Measurements from ENCODE around the gene CHRNB2.

CHRNB2 gene

GRCh38 chr1:154572468-154573167 is 5.0 kb downstream of the CHRNB2 start:
- no peak for TF ChIP-seq Cebpa-rat (IDR thresholded peaks at IDR 0.05)
- H3K27me3 ChIP-seq, result peaks cover 9 to 19% (median 15%) of the 10 kb centered on the region in 11 experiments
- no peaks in the 10 kb centered on the region for H3K9me3 ChIP-seq (replicated peaks in 1 of 11)
- H4K20me1 ChIP-seq, result peaks cover 0 to 79% (median 30%) of the 10 kb centered on the region in 11 experiments; a peak in 20 of 22 replicates
- no peak overlapping the region for H3K4me3 ChIP-seq
- H3K9ac ChIP-seq, result no peak overlapping the region
- H3K4me1 ChIP-seq, result peaks cover 4 to 62% (median 56%) of the 10 kb centered on the region in 10 experiments; a peak in 18 of 20 replicates
- H3K36me3 ChIP-seq, result peaks cover 0 to 8% (median 0%) of the 10 kb centered on the region in 11 experiments; a peak in 8 of 22 replicates
- no peak overlapping the region for H3K27ac ChIP-seq
- H3K4me2 ChIP-seq, result peak overlapping the region in 7 of 11 experiments; percentile 9 to 83 (median 59); a peak in 11 of 22 replicates

- Histone ChIP-seq H3K27ac (no peak overlapping the region), H3K4me3 (no peak overlapping the region), H3K4me1 (peaks cover 1 to 62% (median 56%) of the 10 kb centered on the region in 10 experiments; a peak in 18 of 20 replicates), H3K27me3 (peaks cover 4 to 14% (median 10%) of the 10 kb centered on the region in 11 experiments), H3K36me3 (peaks cover under 1 to 13% (median 5%) of the 10 kb centered on the region in 11 experiments; a peak in 14 of 22 replicates), H3K9me3 (replicated peaks in 1 of 11) (no peaks in the 10 kb centered on the region), H3K4me2 (peak overlapping the region in 7 of 11 experiments; percentile 9 to 83 (median 59); a peak in 11 of 22 replicates), H3K9ac (no peak overlapping the region), H4K20me1 (peaks cover 0 to 79% (median 35%) of the 10 kb centered on the region in 11 experiments; a peak in 20 of 22 replicates)
- TF ChIP-seq Cebpa-rat (IDR thresholded peaks at IDR 0.05), result no peak
Observed at GRCh38 chr1:154573168-154573510, 5.6 kb downstream of the CHRNB2 start.

- Histone ChIP-seq H3K4me1 (peaks cover 0 to 74% (median 68%) of the 10 kb centered on the region in 10 experiments; a peak in 16 of 20 replicates), H3K9me3 (replicated peaks in 1 of 11) (no peaks in the 10 kb centered on the region), H3K4me2 (peak overlapping the region in 7 of 11 experiments; percentile 51 to 83 (median 64); a peak in 15 of 22 replicates), H4K20me1 (peaks cover 9 to 79% (median 48%) of the 10 kb centered on the region in 11 experiments; a peak in 21 of 22 replicates), H3K4me3 (no peak overlapping the region), H3K36me3 (peaks cover 16 to 29% (median 20%) of the 10 kb centered on the region in 11 experiments), H3K27ac (peak overlapping the region in 4 of 11 experiments; percentile 16 to 57 (median 39); a peak in 4 of 22 replicates), H3K27me3 (0 out of 22 replicates have a peak, but pooled peaks cover 0 to 1% (median 0%) of the 10 kb centered on the region in 11 experiments), H3K9ac (peak overlapping the region in 5 of 11 experiments; percentile 6 to 53 (median 21); a peak in 4 of 22 replicates)
- peak in 1 of 11 experiments; percentile 39; a peak in 1 of 22 replicates for TF ChIP-seq Cebpa-rat (IDR thresholded peaks at IDR 0.05)
Observed at GRCh38 chr1:154574716-154575115, 7.1 kb downstream of the CHRNB2 start.

GRCh38 chr1:154575147-154575927 is 7.8 kb downstream of the CHRNB2 start:
- H3K27me3 ChIP-seq, result no peaks in the 10 kb centered on the region
- no peak for TF ChIP-seq Cebpa-rat (IDR thresholded peaks at IDR 0.05)
- H3K4me3 ChIP-seq, result no peak overlapping the region
- H3K4me1 ChIP-seq, result peaks cover 0 to 75% (median 69%) of the 10 kb centered on the region in 10 experiments; a peak in 16 of 20 replicates
- peak overlapping the region in 9 of 11 experiments; percentile 16 to 83 (median 59); a peak in 16 of 22 replicates for H3K4me2 ChIP-seq
- H3K36me3 ChIP-seq, result peaks cover 22 to 35% (median 27%) of the 10 kb centered on the region in 11 experiments
- no peaks in the 10 kb centered on the region for H3K9me3 ChIP-seq (replicated peaks in 1 of 11)
- peak overlapping the region in 5 of 11 experiments; percentile 6 to 53 (median 21); a peak in 6 of 22 replicates for H3K9ac ChIP-seq
- H4K20me1 ChIP-seq, result peaks cover 15 to 82% (median 54%) of the 10 kb centered on the region in 11 experiments; a peak in 21 of 22 replicates
- peak overlapping the region in 4 of 11 experiments; percentile 28 to 57 (median 44); a peak in 7 of 22 replicates for H3K27ac ChIP-seq

- peaks cover 29 to 43% (median 34%) of the 10 kb centered on the region in 11 experiments for H3K36me3 ChIP-seq
- peak overlapping the region in 1 of 11 experiments; percentile 21; a peak in 1 of 22 replicates for H3K27ac ChIP-seq
- no peaks in the 10 kb centered on the region for H3K9me3 ChIP-seq (replicated peaks in 1 of 11)
- peaks cover 0 to 75% (median 69%) of the 10 kb centered on the region in 10 experiments; a peak in 16 of 20 replicates for H3K4me1 ChIP-seq
- TF ChIP-seq Cebpa-rat (IDR thresholded peaks at IDR 0.05), result no peak
- H3K4me2 ChIP-seq, result peak overlapping the region in 9 of 11 experiments; percentile 16 to 83 (median 59); a peak in 16 of 22 replicates
- peaks cover 20 to 82% (median 60%) of the 10 kb centered on the region in 11 experiments; a peak in 21 of 22 replicates for H4K20me1 ChIP-seq
- no peak overlapping the region for H3K4me3 ChIP-seq
- no peaks in the 10 kb centered on the region for H3K27me3 ChIP-seq
- peak overlapping the region in 1 of 11 experiments; percentile 12; a peak in 3 of 22 replicates for H3K9ac ChIP-seq
Observed at GRCh38 chr1:154575951-154576566, 8.5 kb downstream of the CHRNB2 start.

GRCh38 chr1:154577346-154578057 is 9.9 kb downstream of the CHRNB2 start:
- Histone ChIP-seq H3K27ac (peak overlapping the region in 1 of 11 experiments; percentile 15; a peak in 1 of 22 replicates), H3K9me3 (replicated peaks in 1 of 11) (no peaks in the 10 kb centered on the region), H3K36me3 (peaks cover 42 to 57% (median 48%) of the 10 kb centered on the region in 11 experiments), H3K4me3 (no peak overlapping the region), H4K20me1 (peaks cover 30 to 83% (median 65%) of the 10 kb centered on the region in 11 experiments; a peak in 21 of 22 replicates), H3K9ac (peak overlapping the region in 2 of 11 experiments; percentile 54 to 55; a peak in 4 of 22 replicates), H3K4me1 (peaks cover 0 to 73% (median 69%) of the 10 kb centered on the region in 10 experiments; a peak in 16 of 20 replicates), H3K27me3 (no peaks in the 10 kb centered on the region), H3K4me2 (peak overlapping the region in 8 of 11 experiments; percentile 43 to 83 (median 62); a peak in 14 of 22 replicates)
- TF ChIP-seq Cebpa-rat (IDR thresholded peaks at IDR 0.05), result no peak

GRCh38 chr1:154578058-154578418 is 10.5 kb downstream of the CHRNB2 start:
- no peak for TF ChIP-seq Cebpa-rat (IDR thresholded peaks at IDR 0.05)
- no peaks in the 10 kb centered on the region for H3K9me3 ChIP-seq (replicated peaks in 1 of 11)
- H3K4me1 ChIP-seq, result peaks cover 0 to 68% (median 65%) of the 10 kb centered on the region in 10 experiments; a peak in 16 of 20 replicates
- H4K20me1 ChIP-seq, result peaks cover 35 to 88% (median 71%) of the 10 kb centered on the region in 11 experiments; a peak in 21 of 22 replicates
- 0 out of 22 replicates have a peak overlapping the region, but pooled peaks of 1 of the 11 experiments have one; percentile 15 for H3K27ac ChIP-seq
- no peaks in the 10 kb centered on the region for H3K27me3 ChIP-seq
- peak overlapping the region in 2 of 11 experiments; percentile 54 to 55; a peak in 4 of 22 replicates for H3K9ac ChIP-seq
- no peak overlapping the region for H3K4me3 ChIP-seq
- peak overlapping the region in 8 of 11 experiments; percentile 25 to 83 (median 58); a peak in 13 of 22 replicates for H3K4me2 ChIP-seq
- H3K36me3 ChIP-seq, result peaks cover 48 to 62% (median 54%) of the 10 kb centered on the region in 11 experiments

Measured in BLaER1 treated with 17β-estradiol and CSF1 and Interleukin-3, amounts not matched to agents 10 nM and 100 nM (cell line).